Measurements from ENCODE around the gene TSHZ2. TPM values are rescaled to one million over a fixed set of nuclear protein-coding genes. Genes with fewer than 3 reads are reported as not detected.

TSHZ2 gene
- total RNA-seq, 1 donor from 2014 or later = 5.2 TPM

DNA sequence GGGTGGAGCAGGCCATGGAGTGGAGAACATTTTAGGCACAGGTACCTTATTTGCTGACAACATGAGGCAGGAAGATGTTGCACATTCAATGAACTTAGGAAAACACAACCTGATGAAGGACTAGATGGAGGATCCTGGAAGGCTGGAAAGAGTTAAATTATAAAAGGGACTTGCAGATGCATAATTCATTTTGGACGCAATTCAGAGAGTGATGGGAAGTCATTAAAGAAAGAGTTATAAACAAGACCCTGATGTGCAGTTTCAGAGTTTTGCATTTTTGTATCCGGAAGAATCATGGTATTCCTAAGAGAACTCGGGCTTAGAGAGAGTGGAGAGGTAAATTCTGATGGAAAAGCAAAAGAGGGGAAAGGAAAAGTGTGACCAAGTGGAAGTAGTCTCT is 104.5 kb downstream of the TSHZ2 start:
- Histone ChIP-seq H3K27me3 (no peaks in the 10 kb centered on the region), H3K9me3 (no peaks in the 10 kb centered on the region), H3K27ac (no peak overlapping the region), H3K36me3 (no peaks in the 10 kb centered on the region), H3K4me3 (no peak overlapping the region), H3K4me1 (peaks cover 15% of the 10 kb centered on the region)
- intact Hi-C loops (cut with DNase I) = no loop called here
- ATAC-seq (no peak), DNase-seq (no peak)
- TF ChIP-seq, protein P1, sequence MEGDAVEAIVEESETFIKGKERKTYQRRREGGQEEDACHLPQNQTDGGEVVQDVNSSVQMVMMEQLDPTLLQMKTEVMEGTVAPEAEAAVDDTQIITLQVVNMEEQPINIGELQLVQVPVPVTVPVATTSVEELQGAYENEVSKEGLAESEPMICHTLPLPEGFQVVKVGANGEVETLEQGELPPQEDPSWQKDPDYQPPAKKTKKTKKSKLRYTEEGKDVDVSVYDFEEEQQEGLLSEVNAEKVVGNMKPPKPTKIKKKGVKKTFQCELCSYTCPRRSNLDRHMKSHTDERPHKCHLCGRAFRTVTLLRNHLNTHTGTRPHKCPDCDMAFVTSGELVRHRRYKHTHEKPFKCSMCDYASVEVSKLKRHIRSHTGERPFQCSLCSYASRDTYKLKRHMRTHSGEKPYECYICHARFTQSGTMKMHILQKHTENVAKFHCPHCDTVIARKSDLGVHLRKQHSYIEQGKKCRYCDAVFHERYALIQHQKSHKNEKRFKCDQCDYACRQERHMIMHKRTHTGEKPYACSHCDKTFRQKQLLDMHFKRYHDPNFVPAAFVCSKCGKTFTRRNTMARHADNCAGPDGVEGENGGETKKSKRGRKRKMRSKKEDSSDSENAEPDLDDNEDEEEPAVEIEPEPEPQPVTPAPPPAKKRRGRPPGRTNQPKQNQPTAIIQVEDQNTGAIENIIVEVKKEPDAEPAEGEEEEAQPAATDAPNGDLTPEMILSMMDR (IDR thresholded peaks at IDR 0.05) = no peak

DNA sequence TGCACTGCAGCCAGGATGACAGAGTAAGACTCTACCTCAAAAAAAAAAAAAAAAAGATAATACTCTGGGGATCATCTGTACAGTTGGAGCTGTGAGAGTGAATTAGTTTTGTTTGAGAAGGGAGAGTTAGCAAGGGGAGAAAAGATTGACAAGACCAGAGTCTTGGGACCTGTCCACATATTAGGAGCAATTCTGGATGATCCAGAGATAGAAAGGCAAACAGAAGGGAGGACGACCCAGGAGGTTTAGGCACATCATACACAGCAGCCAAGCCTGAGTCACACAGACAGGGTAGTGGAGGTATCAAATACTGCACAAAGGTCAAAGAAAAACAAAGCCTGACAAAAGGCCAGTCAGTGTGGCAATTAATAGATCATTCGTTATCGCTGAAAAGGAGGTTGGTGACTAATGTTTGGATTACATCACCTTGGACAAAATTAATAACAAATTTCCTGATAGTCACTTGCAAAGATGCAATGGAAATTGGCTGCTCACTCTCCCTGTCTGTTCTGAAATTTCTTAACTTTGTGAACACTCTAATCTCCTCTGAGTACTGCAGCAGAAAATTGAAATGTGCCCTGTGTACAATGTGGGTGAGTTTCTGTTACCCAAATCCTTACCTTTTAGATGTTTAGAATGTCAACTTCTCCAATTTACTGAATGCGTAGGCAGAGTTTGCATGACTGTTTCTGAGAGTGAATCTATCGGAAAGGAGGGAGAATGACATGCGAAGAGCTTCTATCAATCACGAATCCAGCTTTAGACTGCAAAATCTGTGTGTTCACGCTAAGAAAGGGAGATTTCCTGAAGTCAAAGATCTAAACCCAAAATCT is 105.4 kb downstream of the TSHZ2 start:
- Histone ChIP-seq H3K4me1 (peaks cover 14% of the 10 kb centered on the region), H3K36me3 (no peaks in the 10 kb centered on the region), H3K27ac (no peak overlapping the region), H3K4me3 (no peak overlapping the region), H3K27me3 (no peaks in the 10 kb centered on the region), H3K9me3 (no peaks in the 10 kb centered on the region)
- DNase-seq (no peak), ATAC-seq (no peak)
- intact Hi-C loops (cut with DNase I) = no loop called here
- TF ChIP-seq, protein P1 (IDR thresholded peaks at IDR 0.05) = no peak

DNA sequence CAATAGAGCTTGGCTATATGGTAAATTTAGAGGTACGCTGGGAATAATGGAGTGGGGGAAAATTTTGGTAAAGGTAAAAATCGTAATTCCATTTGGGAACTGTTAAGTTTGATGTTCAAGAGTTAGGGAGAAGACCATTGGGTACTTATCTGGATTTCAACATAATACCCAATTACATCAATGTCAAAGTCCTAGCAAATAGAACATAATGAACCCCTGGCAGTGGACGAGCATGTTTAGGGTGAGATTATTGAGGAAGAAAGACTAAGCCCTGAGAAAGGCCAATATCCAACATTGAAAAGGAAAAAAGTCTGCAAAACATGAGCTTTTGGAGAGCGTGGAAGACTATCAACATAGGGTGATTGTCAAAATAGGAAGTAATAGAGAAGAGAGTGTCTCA is 106.6 kb downstream of the TSHZ2 start:
- no peak for ATAC-seq
- intact Hi-C loops (cut with DNase I) = no loop called here
- Histone ChIP-seq H3K27ac (no peak overlapping the region), H3K27me3 (no peaks in the 10 kb centered on the region), H3K4me1 (peaks cover 14% of the 10 kb centered on the region), H3K9me3 (no peaks in the 10 kb centered on the region), H3K36me3 (no peaks in the 10 kb centered on the region), H3K4me3 (no peak overlapping the region)
- TF ChIP-seq, protein P1 (IDR thresholded peaks at IDR 0.05) = no peak
- DNase-seq = no peak

DNA sequence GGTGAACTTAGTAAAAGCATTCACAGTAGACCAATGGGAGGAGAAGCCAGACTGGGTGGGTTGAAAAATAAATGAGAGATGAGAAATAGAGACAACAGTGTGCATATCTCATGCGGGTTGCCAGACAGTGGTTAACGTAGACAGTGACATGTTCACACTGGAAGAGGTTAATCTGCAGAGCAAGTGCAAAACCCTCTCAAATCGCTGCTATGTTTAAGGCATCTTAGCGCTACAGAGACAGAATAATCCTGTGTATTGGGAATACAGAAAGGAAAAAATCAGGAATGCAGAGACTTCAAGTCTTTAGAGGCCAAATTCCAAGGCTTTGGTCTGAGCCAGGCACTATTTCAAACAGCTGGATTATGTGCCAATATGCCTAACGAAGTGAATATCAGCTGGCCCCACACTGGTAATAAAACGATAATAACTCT is 107.1 kb downstream of the TSHZ2 start:
- intact Hi-C loops (cut with DNase I) = no loop called here
- no peak overlapping the region for H3K4me3 ChIP-seq

DNA sequence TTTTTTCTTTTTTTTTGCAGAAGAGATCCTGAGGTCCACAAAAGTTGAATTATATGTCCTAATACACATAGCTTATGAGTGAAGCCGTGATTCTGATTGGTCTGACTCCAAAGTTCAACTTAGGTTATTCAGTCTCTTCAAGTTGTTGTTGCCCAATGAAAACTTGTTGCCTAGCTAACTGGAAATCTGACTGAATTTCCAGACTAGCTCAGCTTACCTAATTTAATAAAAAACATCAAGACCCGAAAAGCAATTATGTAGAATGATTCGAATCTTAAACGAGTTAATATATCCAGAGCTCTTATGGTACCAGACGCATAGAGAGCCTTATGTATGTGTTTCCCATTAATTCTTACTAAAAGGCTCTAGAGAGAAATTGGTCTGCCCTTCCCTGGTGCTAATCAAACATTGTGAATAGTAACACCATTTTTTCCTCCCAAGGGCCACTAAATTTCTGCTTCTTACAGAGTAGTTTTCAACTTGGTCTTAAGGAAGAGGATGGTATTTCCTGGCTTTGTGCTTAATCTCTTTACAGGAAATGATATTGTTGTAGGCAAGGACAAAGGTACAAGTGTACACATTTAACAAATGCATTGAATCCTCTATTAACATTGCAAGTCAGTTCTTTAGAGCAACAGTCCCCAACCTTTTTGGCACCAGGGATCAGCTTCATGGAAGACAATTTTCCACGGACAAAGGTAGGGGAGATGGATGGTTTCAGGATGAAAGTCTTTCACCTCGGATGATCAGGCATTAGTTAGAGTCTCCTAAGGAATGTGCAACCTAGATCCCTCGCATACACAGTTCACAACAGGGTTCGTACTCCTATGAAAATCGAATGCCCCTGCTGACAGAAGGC is 107.9 kb downstream of the TSHZ2 start:
- H3K27ac ChIP-seq = no peak overlapping the region
- H3K4me1 ChIP-seq = peaks cover 14% of the 10 kb centered on the region
- no peaks in the 10 kb centered on the region for H3K36me3 ChIP-seq
- TF ChIP-seq, protein P1 (IDR thresholded peaks at IDR 0.05) = no peak
- H3K9me3 ChIP-seq = no peaks in the 10 kb centered on the region
- no peak for ATAC-seq
- DNase-seq = no peak
- H3K27me3 ChIP-seq = no peaks in the 10 kb centered on the region
- H3K4me3 ChIP-seq = no peak overlapping the region
- intact Hi-C loops (cut with DNase I) = no loop called here

More for the DNA sequence above, 107.1 kb downstream of the TSHZ2 start:
- ATAC-seq = no peak
- TF ChIP-seq, protein P1 (IDR thresholded peaks at IDR 0.05) = no peak
- Histone ChIP-seq H3K27me3 (no peaks in the 10 kb centered on the region), H3K9me3 (no peaks in the 10 kb centered on the region), H3K36me3 (no peaks in the 10 kb centered on the region), H3K4me1 (peaks cover 14% of the 10 kb centered on the region), H3K27ac (no peak overlapping the region)
- DNase-seq = no peak

All from upper lobe of right lung (tissue), 1 donor.